ENCODE data around the gene LDLR.
A peak's percentile ranks its signal among the peaks of the same experiment; 100 is the strongest.

The LDLR gene

GRCh38 chr19:11088506-11089253, 583 bp upstream of the LDLR start:
- TF ChIP-seq, protein P1, sequence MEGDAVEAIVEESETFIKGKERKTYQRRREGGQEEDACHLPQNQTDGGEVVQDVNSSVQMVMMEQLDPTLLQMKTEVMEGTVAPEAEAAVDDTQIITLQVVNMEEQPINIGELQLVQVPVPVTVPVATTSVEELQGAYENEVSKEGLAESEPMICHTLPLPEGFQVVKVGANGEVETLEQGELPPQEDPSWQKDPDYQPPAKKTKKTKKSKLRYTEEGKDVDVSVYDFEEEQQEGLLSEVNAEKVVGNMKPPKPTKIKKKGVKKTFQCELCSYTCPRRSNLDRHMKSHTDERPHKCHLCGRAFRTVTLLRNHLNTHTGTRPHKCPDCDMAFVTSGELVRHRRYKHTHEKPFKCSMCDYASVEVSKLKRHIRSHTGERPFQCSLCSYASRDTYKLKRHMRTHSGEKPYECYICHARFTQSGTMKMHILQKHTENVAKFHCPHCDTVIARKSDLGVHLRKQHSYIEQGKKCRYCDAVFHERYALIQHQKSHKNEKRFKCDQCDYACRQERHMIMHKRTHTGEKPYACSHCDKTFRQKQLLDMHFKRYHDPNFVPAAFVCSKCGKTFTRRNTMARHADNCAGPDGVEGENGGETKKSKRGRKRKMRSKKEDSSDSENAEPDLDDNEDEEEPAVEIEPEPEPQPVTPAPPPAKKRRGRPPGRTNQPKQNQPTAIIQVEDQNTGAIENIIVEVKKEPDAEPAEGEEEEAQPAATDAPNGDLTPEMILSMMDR (IDR thresholded peaks at IDR 0.05; ENCODE audit: borderline replicate concordance, insufficient read depth, low read depth, low read length) = no peak
- peak overlapping the region; percentile 72 for H3K4me3 ChIP-seq (ENCODE audit: low read depth, low read length)

DNA sequence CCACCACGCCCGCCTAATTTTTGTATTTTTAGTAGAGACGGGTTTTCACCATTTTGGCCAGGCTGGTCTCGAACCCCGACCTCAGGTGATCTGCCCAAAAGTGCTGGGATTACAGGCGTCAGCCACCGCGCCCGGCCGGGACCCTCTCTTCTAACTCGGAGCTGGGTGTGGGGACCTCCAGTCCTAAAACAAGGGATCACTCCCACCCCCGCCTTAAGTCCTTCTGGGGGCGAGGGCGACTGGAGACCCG, 676 bp downstream of the LDLR start:
- H3K4me3 ChIP-seq (ENCODE audit: low read depth, low read length) = peak overlapping the region; percentile 72

GRCh38 chr19:11090264-11090996, 1.2 kb downstream of the LDLR start:
- peak overlapping the region; percentile 85 for H3K4me3 ChIP-seq (ENCODE audit: low read depth, low read length)
- TF ChIP-seq, protein P1 (IDR thresholded peaks at IDR 0.05; ENCODE audit: borderline replicate concordance, insufficient read depth, low read depth, low read length) = 0 out of 2 replicates have a peak, but pooled peaks have one; percentile 2

DNA sequence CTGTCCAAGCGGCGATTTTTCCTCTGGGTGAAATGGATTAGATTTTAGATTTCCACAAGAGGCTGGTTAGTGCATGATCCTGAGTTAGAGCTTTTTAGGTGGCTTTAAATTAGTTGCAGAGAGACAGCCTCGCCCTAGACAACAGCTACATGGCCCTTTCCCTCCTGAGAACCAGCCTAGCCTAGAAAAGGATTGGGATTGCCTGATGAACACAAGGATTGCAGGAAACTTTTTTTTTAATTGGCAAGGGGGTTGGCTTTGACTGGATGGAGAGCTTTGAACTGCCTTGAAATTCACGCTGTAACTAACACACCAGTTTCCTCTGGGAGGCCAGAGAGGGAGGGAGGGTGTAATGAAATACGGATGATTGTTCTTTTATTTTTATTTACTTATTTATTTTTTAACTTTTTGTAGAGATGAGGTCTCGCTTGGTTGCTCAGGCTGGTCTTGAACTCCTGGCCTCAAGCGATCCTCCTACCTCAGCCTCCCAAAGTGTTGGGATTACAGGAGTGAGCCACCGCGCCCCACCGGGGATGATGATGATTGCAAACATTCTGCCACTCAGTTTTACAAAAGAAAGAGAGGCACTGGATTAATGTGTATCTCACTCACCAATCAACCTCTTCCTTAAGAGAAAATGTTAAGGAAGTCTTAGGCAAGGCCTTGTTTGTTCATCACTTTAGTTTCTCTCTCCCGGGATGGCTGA, 1.9 kb downstream of the LDLR start:
- H3K4me3 ChIP-seq (ENCODE audit: low read depth, low read length) = peak overlapping the region; percentile 85
- TF ChIP-seq, protein P1 (IDR thresholded peaks at IDR 0.05; ENCODE audit: borderline replicate concordance, insufficient read depth, low read depth, low read length) = no peak

DNA sequence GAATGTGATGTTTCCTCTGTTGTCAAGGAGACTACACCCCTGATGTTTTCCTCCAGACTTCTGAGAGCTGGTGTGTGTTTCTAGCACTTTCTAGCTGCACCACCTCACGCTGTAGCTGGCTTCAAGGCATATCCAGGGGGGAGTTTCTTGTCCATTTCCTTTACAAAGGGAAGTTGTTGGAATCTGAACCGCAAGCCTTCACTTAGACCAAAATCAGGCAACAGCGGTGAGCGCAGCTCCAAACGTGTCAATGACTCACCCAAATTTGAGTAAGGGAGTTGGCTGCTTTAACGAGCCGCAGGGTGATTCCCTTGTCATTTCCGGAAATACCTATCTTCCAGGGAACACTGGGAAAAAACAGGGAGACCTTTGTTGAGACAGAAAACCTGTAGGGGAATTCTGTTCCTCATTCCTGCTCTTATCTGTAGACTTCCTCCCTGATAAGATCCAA, 2.5 kb downstream of the LDLR start:
- peak overlapping the region; percentile 85 for H3K4me3 ChIP-seq (ENCODE audit: low read depth, low read length)
- TF ChIP-seq, protein P1 (IDR thresholded peaks at IDR 0.05; ENCODE audit: borderline replicate concordance, insufficient read depth, low read depth, low read length) = no peak

DNA sequence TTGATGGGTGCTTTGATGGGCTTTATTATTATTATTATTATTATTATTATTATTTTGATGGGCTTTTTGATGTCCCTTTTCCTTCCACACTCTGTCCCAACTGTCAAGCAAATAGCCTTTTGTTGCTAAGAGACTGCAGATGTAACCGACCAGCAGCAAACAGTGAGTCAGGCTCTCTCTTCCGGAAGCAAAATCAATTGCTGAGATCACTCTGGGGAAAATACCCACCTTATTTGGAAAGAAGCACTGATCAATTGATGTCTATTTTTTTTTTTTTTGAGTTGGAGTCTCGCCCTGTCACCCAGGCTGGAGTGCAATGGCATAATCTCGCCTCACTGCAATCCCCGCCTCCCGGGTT, 2.9 kb downstream of the LDLR start:
- H3K4me3 ChIP-seq (ENCODE audit: low read depth, low read length) = no peak overlapping the region
- TF ChIP-seq, protein P1 (IDR thresholded peaks at IDR 0.05; ENCODE audit: borderline replicate concordance, insufficient read depth, low read depth, low read length) = no peak

GRCh38 chr19:11093689-11094238, 4.5 kb downstream of the LDLR start:
- TF ChIP-seq, protein P1 (IDR thresholded peaks at IDR 0.05; ENCODE audit: borderline replicate concordance, insufficient read depth, low read depth, low read length) = no peak
- no peak overlapping the region for H3K4me3 ChIP-seq (ENCODE audit: low read depth, low read length)

Measured in GM12875 (cell line).